ENCODE results near the gene EVX1. TPM values are rescaled to one million over a fixed set of nuclear protein-coding genes. Genes with fewer than 3 reads are reported as not detected.

The EVX1 gene
- total RNA-seq, 2 donors from 2014 or later: not detected

DNA sequence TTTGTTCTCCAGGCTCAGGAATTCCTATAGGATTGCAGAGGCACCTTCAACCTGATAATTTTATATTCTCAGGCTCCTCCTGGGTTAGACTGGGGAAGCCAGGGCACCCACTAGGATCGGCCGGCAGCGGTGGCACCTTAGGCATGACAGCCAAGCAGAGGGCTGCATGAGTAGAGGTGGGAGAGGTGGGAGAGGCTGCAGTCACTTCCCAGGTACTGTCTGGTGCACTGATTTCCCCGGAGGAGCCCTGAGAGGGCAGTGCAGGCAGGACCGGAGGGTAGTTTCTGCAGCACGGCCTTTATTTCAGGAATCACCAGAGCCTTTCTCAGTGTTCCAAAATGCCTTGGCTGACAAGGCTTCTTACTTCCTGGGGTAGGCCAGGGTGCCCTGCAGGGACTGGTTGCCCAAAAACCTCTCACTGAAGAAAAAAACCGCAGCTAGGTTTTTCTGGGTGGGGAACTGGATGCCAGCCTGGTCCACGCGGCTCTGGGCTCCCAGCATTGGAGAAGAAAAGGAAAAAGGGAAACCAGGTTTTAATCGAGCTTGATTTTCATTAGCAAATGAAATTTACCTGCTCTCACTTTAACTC lies 39.1 kb upstream of the EVX1 start:
- DNase-seq (no peak), ATAC-seq (no peak)

DNA sequence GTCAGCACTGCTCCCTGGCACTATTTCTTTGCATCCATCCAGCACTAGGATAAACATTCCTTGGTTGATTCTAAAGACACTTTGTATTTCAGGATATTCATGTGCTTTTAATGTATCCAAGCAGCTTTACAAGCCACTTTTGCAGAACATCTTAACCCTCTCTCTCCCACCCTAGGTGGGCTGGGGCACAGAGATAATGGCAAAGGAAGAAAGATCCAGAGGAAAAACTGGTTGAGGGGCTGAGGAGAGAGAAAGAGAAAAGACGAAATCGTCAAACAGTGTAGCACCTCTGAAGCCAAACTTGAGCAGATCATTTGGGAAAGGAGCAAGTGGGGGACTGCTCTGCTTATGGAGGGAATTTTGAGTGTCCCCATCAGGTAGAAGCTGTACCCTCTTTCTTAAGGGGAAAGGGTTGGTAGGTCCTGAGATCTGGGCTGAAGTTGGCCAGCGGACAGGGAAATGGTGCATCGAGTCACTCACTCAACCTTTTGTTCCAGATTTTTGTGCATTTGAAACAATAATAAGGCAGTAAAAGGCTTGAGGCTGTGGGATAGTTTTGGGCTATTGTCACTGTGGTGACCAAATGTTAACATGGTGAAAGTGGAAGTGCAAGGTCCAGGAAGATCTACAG lies 38.5 kb upstream of the EVX1 start:
- ATAC-seq (no peak), DNase-seq (no peak)
- intact Hi-C loops (cut with DNase I): loop anchor here in 1 of 2 donors (10.0 kb wide), 3 partner anchors 371 to 891 kb away; no protein-coding TSS in a partner anchor

More for the DNA sequence above, 39.1 kb upstream of the EVX1 start:
- intact Hi-C loops (cut with DNase I): loop anchor here in 1 of 2 donors (10.0 kb wide), 3 partner anchors 371 to 891 kb away; no protein-coding TSS in a partner anchor

DNA sequence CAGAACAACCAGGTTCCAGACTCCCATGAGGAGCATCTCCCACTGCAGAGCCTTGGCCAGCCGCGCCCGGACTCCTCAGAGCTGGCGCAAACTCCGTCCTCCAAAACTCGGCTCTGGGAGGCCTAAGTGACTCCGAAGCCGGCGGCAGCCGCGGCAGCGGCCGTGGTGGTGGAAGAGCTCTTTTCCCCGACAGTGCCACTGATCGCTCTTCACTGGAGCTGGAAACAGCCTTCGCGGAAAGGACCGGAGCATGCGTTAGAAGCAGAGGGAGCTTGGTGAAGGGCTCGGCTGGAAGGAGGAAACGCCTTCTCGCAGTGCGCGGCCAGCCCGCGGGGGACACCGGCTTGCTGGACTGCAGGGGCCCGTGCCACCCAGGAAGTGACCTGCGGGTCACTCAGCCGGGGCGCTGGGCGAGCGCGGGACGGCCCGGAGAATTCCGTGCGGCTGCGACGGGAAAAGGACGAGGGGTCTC lies 37.7 kb upstream of the EVX1 start:
- DNase-seq (no peak), ATAC-seq (no peak)
- intact Hi-C loops (cut with DNase I): loop anchor here (5.0 to 10.0 kb wide), 4 partner anchors 370 to 890 kb away; no protein-coding TSS in a partner anchor

DNA sequence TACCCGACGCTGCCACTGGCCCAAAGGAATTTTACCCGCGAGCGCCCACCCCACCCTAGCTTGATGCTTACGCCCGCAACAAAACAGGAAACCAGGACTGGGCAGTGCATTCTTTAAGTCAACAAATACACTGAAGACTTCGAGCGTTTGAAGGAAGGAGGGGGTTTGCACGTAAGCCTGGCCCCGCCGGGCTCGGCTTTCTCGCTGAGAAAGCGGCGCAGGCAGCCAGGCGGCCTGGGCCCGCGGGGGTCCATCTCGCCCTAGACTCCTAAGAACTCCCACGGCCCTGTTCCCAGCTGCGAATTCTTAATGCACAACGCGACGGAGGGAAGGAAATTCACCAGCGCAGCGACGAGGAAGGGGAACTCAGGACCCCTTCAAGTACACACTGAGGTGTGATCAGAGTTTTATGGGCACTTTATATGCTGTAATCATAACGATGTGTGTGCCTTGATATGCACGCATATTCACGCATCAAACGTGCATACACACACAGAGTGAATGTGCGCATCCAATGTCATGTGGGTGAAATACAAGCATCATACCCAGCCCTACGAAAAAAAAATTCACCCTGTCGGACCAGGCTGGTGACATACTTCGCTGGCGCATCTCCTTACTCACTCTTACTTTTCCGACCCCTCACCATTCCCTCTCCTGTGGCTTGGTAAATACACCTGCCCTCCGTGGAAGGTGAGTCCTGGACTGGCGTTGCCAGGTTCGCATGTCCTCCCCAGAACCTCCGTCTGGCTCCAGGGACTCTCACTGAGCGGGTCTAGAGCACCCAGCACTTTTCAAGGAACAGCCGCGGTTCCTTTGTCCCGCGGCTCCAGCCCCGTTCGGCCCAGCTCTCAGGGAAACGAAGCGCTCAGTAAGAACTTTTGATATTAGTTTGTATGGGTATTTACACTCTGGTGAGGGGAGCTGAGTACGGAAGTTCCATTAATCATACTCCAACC lies 37.0 kb upstream of the EVX1 start:
- intact Hi-C loops (cut with DNase I): loop anchor here (5.0 to 10.0 kb wide), 4 partner anchors 369 to 889 kb away; no protein-coding TSS in a partner anchor
- DNase-seq (no peak), ATAC-seq (no peak)

DNA sequence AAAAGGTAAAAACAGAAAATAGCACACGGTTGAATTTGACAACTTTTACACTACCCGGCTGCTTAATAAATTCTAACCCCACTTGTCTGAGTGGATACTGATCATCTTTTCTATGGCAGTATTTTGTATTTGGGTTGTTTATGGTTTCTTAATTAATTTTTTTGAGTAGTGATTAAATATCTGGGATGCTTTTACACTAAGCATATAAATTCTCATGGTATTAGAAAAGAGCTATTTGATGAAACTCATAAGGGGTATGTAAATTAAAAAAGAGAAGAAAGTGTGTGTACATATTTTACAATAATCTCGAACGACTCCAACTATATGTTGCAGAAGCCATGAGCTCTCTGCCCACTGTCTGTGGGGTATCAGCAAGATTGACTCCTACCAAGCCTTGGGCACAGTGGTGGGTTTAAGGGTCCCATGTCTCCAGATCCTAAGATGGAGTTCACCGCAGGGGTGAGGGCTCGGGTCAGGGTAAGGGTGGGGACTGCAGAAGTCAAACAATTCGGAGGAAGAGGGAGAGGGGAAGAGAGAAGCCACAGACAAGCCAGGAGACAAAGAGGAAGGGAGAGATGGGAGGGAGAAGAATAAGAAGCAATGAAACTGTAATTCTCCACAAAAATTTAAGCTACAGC lies 35.1 kb upstream of the EVX1 start:
- intact Hi-C loops (cut with DNase I): loop anchor here (5.0 to 10.0 kb wide), 4 partner anchors 367 to 887 kb away; no protein-coding TSS in a partner anchor
- DNase-seq (no peak), ATAC-seq (no peak)

DNA sequence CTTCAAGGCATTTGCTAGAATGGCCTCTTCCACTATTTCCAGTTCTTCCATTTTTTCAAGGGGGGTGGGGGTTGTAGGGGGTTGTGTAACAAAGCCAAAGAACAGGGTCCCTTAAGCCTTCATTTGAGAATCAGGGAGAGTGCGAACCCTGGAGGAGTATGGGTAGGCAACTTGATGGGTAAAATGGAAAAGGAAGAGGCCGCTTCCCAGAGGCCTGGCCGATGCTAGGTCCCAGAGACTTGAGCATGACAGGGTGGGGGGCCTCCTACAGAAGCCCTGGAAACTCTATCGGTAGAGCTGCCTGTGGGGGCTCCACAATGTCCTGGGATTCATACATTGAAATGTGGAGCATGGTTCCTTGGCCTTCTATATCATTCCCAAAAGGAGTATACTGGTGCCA lies 33.6 kb upstream of the EVX1 start:
- intact Hi-C loops (cut with DNase I): loop anchor here (5.0 to 10.0 kb wide), 4 partner anchors 366 to 886 kb away; no protein-coding TSS in a partner anchor
- no peak for ATAC-seq
- DNase-seq: no peak

DNA sequence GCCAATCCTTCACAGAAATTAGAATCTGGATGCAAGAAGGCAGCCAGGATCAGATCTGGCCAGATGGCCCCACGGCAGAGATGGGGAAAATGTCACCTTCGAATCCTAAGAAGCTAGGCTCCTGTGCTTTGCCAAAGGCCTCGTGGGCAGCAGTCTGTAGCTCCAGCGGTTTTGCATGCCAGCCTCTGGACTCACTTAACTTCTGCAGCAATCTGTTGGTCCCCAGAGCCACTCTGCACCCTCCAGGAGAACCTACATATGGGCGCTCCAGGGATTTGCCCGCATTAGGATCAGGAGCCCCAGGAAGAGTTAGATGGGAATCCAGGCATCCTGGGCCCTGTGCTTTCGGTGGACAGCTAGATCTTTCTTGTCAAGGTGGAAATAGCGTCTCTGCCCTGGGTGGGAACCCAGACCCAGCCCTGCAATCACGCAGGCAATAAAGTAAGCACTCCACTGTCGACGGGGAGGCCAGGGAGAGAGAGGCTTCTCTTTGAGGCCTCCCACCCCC lies 32.6 kb upstream of the EVX1 start:
- DNase-seq: no peak
- no peak for ATAC-seq
- intact Hi-C loops (cut with DNase I): loop anchor here (5.0 to 10.0 kb wide), 4 partner anchors 365 to 885 kb away; no protein-coding TSS in a partner anchor

DNA sequence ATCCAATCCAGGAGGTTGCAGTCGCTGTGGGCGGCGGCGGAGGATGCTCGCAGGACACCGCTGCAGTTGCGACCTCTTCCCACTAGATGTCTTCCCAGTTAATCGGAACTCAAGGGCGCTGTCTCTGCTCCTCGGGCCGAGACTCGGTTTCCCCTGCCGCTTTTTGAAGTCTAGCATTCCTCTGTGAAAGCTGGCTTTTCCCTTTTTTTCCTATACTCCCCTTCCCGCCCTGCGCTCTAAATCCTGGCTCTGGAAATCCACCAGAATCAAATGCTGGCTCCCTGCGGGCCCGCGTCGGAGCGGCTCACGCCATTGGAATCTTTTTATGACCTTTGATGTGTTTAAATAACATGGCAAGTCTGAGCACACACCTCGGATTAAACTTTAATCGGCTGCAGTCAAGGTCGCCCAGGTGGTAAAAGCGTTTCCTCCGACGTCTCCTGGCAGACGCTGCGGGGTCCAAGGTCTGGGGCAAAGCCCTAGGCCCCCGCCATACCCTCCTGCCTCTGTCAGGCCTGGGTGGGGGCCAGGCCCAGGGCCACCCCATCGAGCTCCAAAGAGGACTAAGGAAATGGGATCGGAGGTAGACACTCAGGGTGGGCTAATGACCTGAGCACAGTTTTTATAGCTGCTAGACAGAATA lies 32.0 kb upstream of the EVX1 start:
- ATAC-seq (peak; percentile 56 to 68), DNase-seq (peak; percentile 62)
- intact Hi-C loops (cut with DNase I): no loop called here

DNA sequence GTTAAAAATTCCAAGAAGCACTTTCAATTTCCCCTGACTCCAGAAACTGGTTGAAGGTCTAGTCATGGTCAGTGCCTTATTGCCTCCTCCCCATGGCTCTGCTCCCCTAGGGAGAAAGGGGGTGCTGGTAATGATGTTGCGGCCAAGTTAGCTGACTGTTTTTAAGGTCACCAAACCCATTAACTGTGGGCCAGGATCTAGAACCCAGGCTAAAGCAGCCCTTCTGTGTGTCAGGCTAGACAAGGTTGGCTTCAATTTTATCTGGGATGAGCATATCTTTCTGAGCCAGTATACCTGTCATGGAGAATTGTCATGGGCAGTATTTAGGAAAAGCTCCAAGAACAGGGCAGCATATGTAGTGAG lies 31.5 kb upstream of the EVX1 start:
- intact Hi-C loops (cut with DNase I): no loop called here
- DNase-seq (no peak), ATAC-seq (no peak)

DNA sequence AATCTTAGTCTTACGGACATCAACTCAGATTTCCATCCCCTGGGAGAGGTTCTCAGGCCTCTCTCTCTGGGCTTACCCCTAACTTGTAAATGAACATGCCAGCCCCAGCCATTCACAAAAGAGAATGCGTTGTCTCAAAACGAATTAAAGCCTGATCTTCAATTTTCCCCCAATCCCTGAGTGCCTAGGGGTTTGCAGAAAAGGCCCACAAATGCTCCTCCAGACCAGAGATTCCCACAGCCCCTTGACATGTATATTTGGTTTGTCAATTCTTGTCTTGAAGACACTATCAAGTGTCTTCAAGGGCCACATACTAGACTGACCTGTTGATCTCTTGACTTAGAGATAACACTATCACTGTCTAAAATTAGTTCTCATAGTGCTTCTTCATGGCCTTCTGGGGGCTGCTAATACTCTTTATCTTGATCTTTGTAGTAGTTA lies 30.8 kb upstream of the EVX1 start:
- ATAC-seq (no peak), DNase-seq (no peak)
- intact Hi-C loops (cut with DNase I): no loop called here

DNA sequence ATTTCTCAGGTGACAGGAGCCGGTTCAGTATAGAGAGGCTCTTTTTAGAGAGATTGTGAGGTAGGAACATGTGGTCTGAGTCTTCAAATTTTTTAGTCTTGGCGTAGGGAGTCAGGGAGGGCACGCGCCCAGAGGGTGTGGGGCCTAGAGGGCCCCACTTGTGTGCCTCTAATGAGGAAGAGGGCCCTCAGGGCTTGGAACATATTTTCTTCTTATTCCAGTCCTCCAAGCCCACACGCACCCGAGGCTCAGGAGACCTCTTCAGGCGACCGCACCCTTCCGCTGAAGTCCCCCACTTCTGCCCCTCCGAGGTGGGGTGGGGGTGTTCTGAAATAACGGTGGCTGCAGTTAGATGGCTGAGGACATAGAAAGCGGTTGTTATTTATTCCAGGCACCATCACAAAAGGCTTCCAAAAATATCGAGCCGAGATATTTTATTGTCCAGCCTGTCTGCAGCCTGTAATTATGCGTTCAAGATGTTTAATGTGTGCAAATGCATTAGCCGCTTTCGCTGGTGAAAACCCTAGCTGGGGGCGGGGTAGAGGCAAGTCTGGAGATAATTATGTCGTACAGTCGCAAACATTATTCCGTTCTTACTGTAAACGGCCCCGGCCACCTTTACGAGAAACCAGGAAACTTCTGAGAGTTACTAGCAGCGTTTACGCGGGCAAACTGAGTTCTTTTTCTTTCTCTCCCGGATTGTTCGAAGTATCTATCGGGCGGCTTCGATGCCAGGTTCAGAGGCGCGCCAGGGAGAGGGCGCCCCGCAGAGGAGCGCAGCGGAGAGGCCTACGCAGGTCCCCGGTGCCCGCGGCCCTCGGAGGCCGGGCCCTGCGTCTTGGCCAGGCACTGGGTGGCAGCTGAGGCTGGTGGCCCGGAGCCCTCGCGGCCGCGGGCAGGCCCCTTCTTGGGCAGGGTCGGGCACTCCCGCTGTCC lies 29.8 kb upstream of the EVX1 start:
- intact Hi-C loops (cut with DNase I): no loop called here
- ATAC-seq (no peak), DNase-seq (no peak)

DNA sequence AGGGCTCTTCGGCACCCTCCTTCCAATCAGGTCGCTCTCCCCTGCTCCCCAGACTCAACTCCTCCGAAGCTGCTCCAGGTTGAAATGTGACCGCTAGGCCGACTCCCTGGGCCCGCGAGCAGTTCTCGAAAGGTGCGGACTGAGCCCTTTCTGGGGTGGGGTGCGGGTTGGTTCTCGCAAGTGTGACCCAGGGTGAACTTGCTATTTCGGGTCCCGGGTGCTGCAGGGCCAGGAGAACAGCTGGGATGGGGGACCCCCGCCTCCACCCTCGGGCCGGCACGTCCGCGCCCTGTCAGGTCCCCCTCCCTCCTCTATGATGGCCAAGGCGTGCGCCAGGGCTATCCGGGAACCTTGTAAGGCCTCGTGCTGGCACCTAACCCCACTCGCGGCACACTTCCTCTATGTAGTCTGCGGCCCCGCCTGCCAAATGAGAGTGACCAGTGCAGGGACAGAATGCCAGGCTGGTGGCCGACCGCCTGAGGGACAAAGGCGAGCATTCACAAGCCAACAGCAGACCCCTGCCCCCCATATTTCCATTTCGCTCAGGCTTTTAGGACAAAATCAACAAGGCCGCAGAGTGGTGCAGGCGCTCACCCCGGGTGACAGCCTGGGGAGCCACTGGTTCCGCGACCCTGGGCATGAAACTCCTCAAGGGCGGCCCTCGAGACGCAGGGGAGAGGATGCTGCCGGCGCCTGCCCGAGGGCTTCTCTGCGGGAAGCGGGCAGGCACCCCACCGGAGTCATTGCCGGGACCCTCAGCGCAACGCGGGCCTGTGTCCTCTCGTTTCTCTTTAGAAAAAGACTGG lies 29.0 kb upstream of the EVX1 start:
- ATAC-seq (no peak), DNase-seq (no peak)
- intact Hi-C loops (cut with DNase I): no loop called here

DNA sequence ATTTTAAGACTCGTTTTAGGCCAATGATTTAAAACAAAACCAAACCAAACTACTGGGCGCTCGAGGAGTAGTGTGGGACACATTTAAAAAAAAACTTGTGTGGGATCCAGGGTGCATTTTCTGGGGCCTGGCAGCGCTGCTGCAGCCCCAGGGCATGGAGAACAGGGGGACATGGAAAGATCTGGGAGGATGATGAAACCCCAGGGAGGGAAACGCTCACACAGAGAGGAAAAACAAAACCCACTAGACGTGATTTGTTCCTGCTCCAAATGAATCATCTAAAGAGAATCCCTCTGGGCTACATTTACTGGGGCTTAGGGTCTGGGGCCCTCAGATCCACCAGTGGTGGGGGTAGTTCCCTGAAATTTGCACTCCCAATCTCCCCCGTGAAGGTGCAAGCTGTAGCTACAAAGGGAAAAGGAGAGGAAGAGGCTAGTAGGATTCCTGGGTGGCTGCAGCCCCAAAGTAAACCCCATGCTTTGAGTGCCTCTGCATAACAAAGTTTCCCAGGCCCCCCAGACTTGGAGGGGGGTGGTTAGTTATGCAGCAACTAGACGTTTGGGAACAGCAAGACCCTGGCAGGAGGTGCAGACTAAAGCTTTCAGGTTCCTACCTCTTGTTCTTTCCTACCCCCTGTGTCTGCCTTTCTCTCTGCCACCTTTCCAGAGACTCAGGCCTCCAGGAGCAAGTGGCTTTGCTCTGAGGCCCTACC lies 28.2 kb upstream of the EVX1 start:
- intact Hi-C loops (cut with DNase I): no loop called here
- no peak for ATAC-seq

DNA sequence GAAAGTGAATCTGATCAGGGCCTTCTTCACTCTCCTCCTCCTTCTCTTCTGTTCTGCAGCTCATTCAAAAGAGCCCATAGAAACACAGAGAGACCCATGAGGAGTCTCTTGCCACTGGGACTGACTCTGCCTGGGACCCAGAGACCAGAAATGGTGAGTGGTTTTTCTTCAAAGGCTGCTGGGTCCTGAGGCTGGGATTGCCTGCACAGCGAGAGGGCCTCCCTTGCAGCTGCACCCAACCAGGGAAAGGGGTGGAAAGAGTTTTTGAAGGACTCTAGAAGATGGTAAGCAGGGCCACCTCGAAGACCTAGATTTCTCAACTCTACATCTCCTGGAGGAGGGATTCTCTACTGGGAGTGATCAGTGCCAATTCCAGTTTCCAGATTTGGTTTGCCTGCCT lies 27.2 kb upstream of the EVX1 start:
- no peak for ATAC-seq
- no peak for DNase-seq
- intact Hi-C loops (cut with DNase I): no loop called here

More for the DNA sequence above, 28.2 kb upstream of the EVX1 start:
- DNase-seq: no peak

DNA sequence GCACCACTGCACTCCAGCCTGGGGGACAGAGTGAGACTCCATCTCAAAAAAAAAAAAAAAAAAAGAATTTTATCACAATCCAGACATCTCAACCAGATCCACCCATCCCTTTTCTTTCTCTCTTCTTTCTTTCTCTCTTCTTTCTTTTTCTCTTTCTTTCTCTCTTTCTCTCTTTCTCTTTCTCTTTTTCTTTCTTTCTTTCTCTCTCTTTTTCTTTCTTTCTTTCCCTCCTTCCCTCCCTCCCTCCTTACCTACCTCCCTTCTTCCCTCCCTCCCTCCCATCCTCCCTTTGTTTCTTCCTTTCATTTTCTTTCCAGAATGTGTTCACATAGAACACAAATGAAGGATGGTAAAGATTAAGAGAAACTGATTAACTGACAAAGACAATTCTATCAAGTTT lies 24.7 kb upstream of the EVX1 start:
- ATAC-seq (no peak), DNase-seq (no peak)
- intact Hi-C loops (cut with DNase I): no loop called here

DNA sequence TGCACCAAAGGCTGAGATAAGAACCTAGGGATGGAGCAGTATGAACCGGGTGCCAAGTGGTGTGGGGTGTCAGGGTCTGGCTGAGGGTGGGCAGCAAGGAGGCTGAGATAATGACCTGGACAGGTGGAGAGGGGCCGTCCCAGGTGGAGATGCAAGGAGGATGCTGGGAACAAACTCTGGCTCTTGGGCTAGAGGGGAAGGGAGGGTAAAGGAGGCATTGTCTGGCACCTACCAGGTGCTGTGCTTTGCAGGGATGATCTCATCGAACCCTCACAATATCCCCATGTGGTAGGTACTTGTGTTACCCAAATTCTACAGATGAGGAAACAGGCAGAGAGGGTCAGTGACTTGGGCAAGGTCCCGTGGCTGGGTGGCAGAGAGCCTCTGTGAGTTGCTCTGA lies 22.8 kb upstream of the EVX1 start:
- ATAC-seq (no peak), DNase-seq (no peak)
- intact Hi-C loops (cut with DNase I): no loop called here

All from left cardiac atrium (tissue), 4 donors.